Upper lobe of left lung (tissue), 6 donors: ENCODE results near the gene FSCB. TPM values are rescaled to one million over a fixed set of nuclear protein-coding genes. Genes with fewer than 3 reads are reported as not detected.

ENCODE experiments used
- ATAC-seq, 2 donors: fragments of 200-7000 bp; cut with Tn5 transposase; one replicate each; pipeline ENCODE4 v1.9.1; 2022; ENCODE audit warnings: mild to moderate bottlenecking in 2 of 2, moderate library complexity in 2 of 2; ENCODE audit not compliant: low FRiP score in 2 of 2
- DNase-seq, 2 donors: peaks; one replicate each; pipeline ENCODE4 v3.0.0-alpha.2; 2019 to 2020
- H3K27ac ChIP-seq, 4 donors: fragments of 200-600 bp; sonication (generic); one replicate each; pipeline ENCODE4 v1.5.1; 2016 to 2019
- H3K27me3 ChIP-seq, 4 donors: fragments of 200-600 bp; sonication (generic); one replicate each; pipeline ENCODE4 v1.5.1; 2017 to 2019
- H3K36me3 ChIP-seq, 4 donors: fragments of 200-600 bp; sonication (generic); one replicate each; pipeline ENCODE4 v1.5.1; 2016 to 2019
- H3K4me1 ChIP-seq, 4 donors: fragments of 200-600 bp; sonication (generic); one replicate each; pipeline ENCODE4 v1.5.1; 2018 to 2019
- H3K4me3 ChIP-seq, 4 donors: fragments of 200-600 bp; sonication (generic); one replicate each; pipeline ENCODE4 v1.5.1; 2017 to 2019; ENCODE audit warnings: mild to moderate bottlenecking in 2 of 4, moderate library complexity in 1 of 4
- H3K9me3 ChIP-seq, 4 donors: fragments of 200-600 bp; sonication (generic); one replicate each; pipeline ENCODE4 v1.5.1; 2018 to 2019
- EP300 ChIP-seq, 4 donors: sonication (generic); formaldehyde crosslinking; IDR thresholded peaks; one replicate each; pipeline ENCODE4 v1.5.1; 2017; ENCODE audit warnings: antibody characterized with exemption in 4 of 4, control low read depth in 2 of 4
- POLR2A ChIP-seq, 4 donors: fragments of 450-650 bp; IDR thresholded peaks; one replicate each; pipeline ENCODE4 v1.5.1; 2016 to 2017; ENCODE audit warnings: antibody characterized with exemption in 4 of 4, mild to moderate bottlenecking in 2 of 4
- POLR2AphosphoS5 ChIP-seq, 2 donors: sonication (generic); formaldehyde crosslinking; IDR thresholded peaks; one replicate each; pipeline ENCODE4 v1.5.1; 2017; ENCODE audit warnings: antibody characterized with exemption in 2 of 2
- WGBS, 2 donors: methylation state at CpG; one replicate each; pipeline ENCODE4 v1.1.5; 2017 to 2018; 5-methylcytosine and 5-hydroxymethylcytosine counted together
- total RNA-seq, 6 donors: library from RNA; depleted of rRNA in 4 of 6; stranded (reverse); fragments of >200 nt in 4 of 6; gene quantifications; one replicate each; pipeline versions ENCODE4 v1.1.0 to v1.2.1, GENCODE V29; 2016 to 2021
- TF ChIP-seq, protein P1 (sequence below), 6 experiments: fragments of 450-650 bp in 4 of 6; fragments of 200-600 bp in 2 of 6; sonication (generic) in 2 of 6; IDR thresholded peaks; one replicate each; pipeline ENCODE4 v1.5.1; 2016 to 2019; ENCODE audit warnings: antibody characterized with exemption in 6 of 6
- donor health status: DM: no; HTN: no; CAD: no; lungs with moderate emphysema.
- donor health status: DM: no; HTN: yes; CAD: no; lungs with severe emphysema.

FSCB gene
- total RNA-seq, 6 donors from 2014 or later = 0.15 to 2.1 (median 0.29) TPM; not detected in 3

DNA sequence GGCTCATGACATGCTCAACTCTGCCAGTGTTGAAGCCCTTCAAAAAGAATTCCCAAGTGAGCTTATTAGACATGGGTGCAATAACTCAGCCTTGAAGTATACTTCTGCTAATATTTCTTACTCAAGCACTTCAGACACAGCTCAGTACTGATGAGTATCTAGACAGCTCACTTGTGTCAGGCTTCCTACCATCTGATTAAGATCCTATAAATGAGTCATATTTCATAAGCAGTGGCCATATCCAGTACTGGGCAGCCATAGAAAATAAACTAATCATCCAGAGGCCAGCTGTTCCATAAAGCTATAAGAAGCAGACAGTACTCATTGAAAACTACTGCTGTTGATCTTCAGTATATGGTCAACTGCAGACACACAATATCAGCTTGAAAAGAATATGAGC is 12.9 kb downstream of the FSCB start:
- no peak overlapping the region for H3K27ac ChIP-seq

DNA sequence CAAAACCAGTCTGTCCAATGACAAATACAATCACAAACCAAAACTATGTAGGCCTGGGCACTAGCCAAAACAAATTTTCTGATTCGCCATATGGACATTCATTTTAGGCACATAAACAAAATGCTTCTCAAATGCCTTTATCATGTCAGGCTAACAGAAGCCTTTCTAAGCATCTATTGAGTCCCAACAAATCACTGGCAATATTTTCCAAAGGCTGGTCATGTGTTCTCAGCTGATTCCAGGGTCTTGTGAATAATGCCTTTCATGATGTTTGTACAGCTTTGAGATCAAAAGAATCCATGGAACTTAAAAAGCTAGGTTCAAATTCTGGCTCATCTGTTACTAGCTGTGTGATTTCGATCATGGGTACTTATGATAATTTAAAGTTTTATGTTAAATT is 16.1 kb downstream of the FSCB start:
- TF ChIP-seq EP300 (IDR thresholded peaks at IDR 0.05) (no peak), POLR2A (IDR thresholded peaks at IDR 0.05) (no peak), POLR2AphosphoS5 (IDR thresholded peaks at IDR 0.05) (no peak)
- TF ChIP-seq, protein P1, sequence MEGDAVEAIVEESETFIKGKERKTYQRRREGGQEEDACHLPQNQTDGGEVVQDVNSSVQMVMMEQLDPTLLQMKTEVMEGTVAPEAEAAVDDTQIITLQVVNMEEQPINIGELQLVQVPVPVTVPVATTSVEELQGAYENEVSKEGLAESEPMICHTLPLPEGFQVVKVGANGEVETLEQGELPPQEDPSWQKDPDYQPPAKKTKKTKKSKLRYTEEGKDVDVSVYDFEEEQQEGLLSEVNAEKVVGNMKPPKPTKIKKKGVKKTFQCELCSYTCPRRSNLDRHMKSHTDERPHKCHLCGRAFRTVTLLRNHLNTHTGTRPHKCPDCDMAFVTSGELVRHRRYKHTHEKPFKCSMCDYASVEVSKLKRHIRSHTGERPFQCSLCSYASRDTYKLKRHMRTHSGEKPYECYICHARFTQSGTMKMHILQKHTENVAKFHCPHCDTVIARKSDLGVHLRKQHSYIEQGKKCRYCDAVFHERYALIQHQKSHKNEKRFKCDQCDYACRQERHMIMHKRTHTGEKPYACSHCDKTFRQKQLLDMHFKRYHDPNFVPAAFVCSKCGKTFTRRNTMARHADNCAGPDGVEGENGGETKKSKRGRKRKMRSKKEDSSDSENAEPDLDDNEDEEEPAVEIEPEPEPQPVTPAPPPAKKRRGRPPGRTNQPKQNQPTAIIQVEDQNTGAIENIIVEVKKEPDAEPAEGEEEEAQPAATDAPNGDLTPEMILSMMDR (IDR thresholded peaks at IDR 0.05) = no peak
- Histone ChIP-seq H3K27ac (no peak overlapping the region), H3K36me3 (no peaks in the 10 kb centered on the region), H3K27me3 (no peaks in the 10 kb centered on the region), H3K4me1 (no peaks in the 10 kb centered on the region), H3K4me3 (no peak overlapping the region), H3K9me3 (no peaks in the 10 kb centered on the region)
- DNase-seq = no peak
- ATAC-seq = no peak
- 74 to 78% methylated on average over 2 of the region's 2 CpGs for WGBS, 2 donors

More for the DNA sequence above, 12.9 kb downstream of the FSCB start:
- TF ChIP-seq, protein P1 (IDR thresholded peaks at IDR 0.05) = no peak
- no peak for TF ChIP-seq EP300 (IDR thresholded peaks at IDR 0.05)
- TF ChIP-seq POLR2AphosphoS5 (IDR thresholded peaks at IDR 0.05) = no peak
- no peak for TF ChIP-seq POLR2A (IDR thresholded peaks at IDR 0.05)
- Histone ChIP-seq H3K9me3 (no peaks in the 10 kb centered on the region), H3K4me3 (no peak overlapping the region), H3K36me3 (no peaks in the 10 kb centered on the region), H3K4me1 (no peaks in the 10 kb centered on the region), H3K27me3 (no peaks in the 10 kb centered on the region)
- DNase-seq (no peak), ATAC-seq (no peak)

GRCh38 chr14:44477953-44478352 is 29.1 kb downstream of the FSCB start:
- TF ChIP-seq EP300 (IDR thresholded peaks at IDR 0.05) = no peak
- Histone ChIP-seq H3K27ac (no peak overlapping the region), H3K4me3 (no peak overlapping the region), H3K4me1 (no peaks in the 10 kb centered on the region), H3K27me3 (no peaks in the 10 kb centered on the region), H3K9me3 (no peaks in the 10 kb centered on the region), H3K36me3 (no peaks in the 10 kb centered on the region)
- ATAC-seq = no peak
- DNase-seq = no peak
- 90 to 92% methylated on average over 1 of the region's 1 CpG for WGBS, 2 donors

DNA sequence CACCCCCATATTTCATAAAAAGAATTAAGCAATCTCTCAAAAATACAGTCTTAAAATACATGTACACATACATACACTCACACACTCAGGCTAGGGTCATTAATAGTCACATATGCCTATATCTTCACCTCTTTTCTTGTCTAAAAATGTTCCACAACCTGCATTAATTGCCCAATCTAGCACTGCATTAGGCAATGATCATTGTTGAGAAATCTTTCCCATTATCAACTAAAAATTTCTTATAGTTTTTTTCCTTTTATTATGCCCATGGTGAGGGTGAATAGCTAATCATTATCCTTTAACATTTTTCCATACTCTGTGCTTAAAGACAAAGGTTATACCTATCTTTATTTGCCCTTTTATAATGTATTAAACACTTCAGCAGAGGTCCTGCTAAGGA is 38.3 kb downstream of the FSCB start:
- TF ChIP-seq POLR2AphosphoS5 (IDR thresholded peaks at IDR 0.05) (no peak), EP300 (IDR thresholded peaks at IDR 0.05) (no peak), POLR2A (IDR thresholded peaks at IDR 0.05) (no peak)
- TF ChIP-seq, protein P1 (IDR thresholded peaks at IDR 0.05) = no peak
- no peak overlapping the region for H3K27ac ChIP-seq
- no peak for DNase-seq

GRCh38 chr14:44463356-44464004 is 43.6 kb downstream of the FSCB start:
- no peak for DNase-seq
- no peak for TF ChIP-seq EP300 (IDR thresholded peaks at IDR 0.05)
- TF ChIP-seq POLR2AphosphoS5 (IDR thresholded peaks at IDR 0.05) = no peak
- TF ChIP-seq, protein P1 (IDR thresholded peaks at IDR 0.05) = no peak
- no peak for TF ChIP-seq POLR2A (IDR thresholded peaks at IDR 0.05)
- no peak overlapping the region for H3K4me3 ChIP-seq
- no peaks in the 10 kb centered on the region for H3K9me3 ChIP-seq
- 69 to 74% methylated on average over 4 of the region's 4 CpGs for WGBS, 2 donors
- no peak overlapping the region for H3K27ac ChIP-seq
- no peaks in the 10 kb centered on the region for H3K36me3 ChIP-seq
- no peaks in the 10 kb centered on the region for H3K4me1 ChIP-seq
- no peak for ATAC-seq
- no peaks in the 10 kb centered on the region for H3K27me3 ChIP-seq

More for the DNA sequence above, 38.3 kb downstream of the FSCB start:
- H3K36me3 ChIP-seq = no peaks in the 10 kb centered on the region
- H3K4me1 ChIP-seq = no peaks in the 10 kb centered on the region
- no peaks in the 10 kb centered on the region for H3K27me3 ChIP-seq
- no peak overlapping the region for H3K4me3 ChIP-seq
- no peak for ATAC-seq
- H3K9me3 ChIP-seq = no peaks in the 10 kb centered on the region
